Smooth muscle cell of the coronary artery (primary cell): ENCODE measurements around the gene CEACAM5. TPM values are rescaled to one million over a fixed set of nuclear protein-coding genes. Genes with fewer than 3 reads are reported as not detected.

ENCODE experiments used
- total RNA-seq: library from RNA; depleted of rRNA; stranded (reverse); fragments of >200 nt; gene quantifications from 2 replicates; pipeline ENCODE4 v1.2.3, GENCODE V29; 2014; ENCODE audit warnings: low replicate concordance

CEACAM5 gene
- not detected in 2 replicates for total RNA-seq

DNA sequence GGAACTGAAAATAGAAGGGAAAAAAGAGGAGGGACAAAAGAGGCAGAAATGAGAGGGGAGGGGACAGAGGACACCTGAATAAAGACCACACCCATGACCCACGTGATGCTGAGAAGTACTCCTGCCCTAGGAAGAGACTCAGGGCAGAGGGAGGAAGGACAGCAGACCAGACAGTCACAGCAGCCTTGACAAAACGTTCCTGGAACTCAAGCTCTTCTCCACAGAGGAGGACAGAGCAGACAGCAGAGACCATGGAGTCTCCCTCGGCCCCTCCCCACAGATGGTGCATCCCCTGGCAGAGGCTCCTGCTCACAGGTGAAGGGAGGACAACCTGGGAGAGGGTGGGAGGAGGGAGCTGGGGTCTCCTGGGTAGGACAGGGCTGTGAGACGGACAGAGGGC lies at the start of gene CEACAM5:
Gene CEACAM5, plus strand, starts transcription at position 146 of the 400 bp plus-strand sequence. Its CDS starts 106 bp downstream, at position 252.

DNA sequence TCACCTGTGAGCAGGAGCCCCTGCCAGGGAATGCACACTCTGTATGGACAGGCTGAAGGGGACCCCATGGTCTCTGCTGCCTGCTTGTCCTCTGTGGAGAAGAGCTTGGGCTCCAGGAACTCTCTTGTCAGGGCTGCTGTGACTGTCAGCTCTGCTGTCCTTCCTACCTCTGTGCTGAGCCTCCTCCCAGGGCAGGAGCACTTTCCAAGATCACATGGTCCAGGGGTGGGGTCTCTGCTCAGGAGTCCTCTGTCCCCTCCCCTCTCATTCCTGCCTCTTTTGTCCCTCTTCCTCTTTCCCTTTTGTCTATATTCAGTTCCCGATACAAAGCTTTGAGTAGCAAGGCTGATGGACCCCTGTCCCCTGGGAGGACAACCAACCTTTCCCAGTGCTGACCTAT lies 20.3 kb upstream of the CEACAM5 start, which contains the start of gene CEACAM7:
Gene CEACAM7, minus strand, starts transcription at position 173 of the 400 bp plus-strand sequence. Its CDS starts 105 bp downstream, at position 68.

DNA sequence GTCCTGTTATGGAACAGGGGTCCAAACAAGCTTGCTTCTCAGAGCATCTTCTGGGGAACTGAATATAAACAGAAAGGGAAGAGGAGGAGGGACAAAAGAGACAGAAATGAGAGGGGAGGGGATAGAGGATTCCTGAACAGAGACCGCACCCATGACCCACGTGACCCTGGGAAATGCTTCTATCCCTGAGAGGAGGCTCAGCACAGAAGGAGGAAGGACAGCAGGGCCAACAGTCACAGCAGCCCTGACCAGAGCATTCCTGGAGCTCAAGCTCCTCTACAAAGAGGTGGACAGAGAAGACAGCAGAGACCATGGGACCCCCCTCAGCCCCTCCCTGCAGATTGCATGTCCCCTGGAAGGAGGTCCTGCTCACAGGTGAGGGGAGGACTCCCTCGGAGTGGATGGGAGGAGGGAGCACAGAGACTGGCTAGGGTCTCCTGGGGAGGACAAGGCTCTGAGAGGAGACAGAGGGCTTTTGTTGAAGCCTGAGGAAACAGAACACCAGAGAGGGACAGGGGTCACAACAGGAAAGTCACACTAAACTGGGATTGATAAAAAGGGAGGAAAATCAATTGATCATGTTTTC lies 47.0 kb downstream of the CEACAM5 start, which contains the start of gene CEACAM6:
Gene CEACAM6, plus strand, starts transcription at position 203 of the 586 bp plus-strand sequence. Its CDS starts 109 bp downstream, at position 312.

Other genes starting within 250 kb of the CEACAM5 start
- gene CEACAM21, start 132.5 kb upstream of the CEACAM5 start, total RNA-seq = not detected in 2 replicates
- not detected in 2 replicates for gene CEACAM4, start 81.6 kb upstream of the CEACAM5 start, total RNA-seq
- gene CEACAM7, start 20.4 kb upstream of the CEACAM5 start, total RNA-seq = not detected in 2 replicates
- not detected in 2 replicates for gene CEACAM6, start 46.9 kb downstream of the CEACAM5 start, total RNA-seq
- not detected in 2 replicates for gene CEACAM3, start 88.0 kb downstream of the CEACAM5 start, total RNA-seq
- gene LYPD4, start 136.1 kb downstream of the CEACAM5 start, total RNA-seq = not detected in 2 replicates
- not detected in 2 replicates for gene DMRTC2, start 136.4 kb downstream of the CEACAM5 start, total RNA-seq
- gene RPS19, start 151.6 kb downstream of the CEACAM5 start, total RNA-seq = 1,770 and 2,154 TPM in 2 replicates
- gene CD79A, start 168.7 kb downstream of the CEACAM5 start, total RNA-seq = not detected in 2 replicates
- gene ARHGEF1, start 174.6 kb downstream of the CEACAM5 start, total RNA-seq = 19.0 and 33.1 TPM in 2 replicates
- gene ERFL, start 219.8 kb downstream of the CEACAM5 start, total RNA-seq = under 0.01 TPM in 1 of 2 replicates, not detected in the other